H1 (cell line): ENCODE results near the gene SOWAHC. TPM values are rescaled to one million over a fixed set of nuclear protein-coding genes. Genes with fewer than 3 reads are reported as not detected.

ENCODE experiments used
- CTCF ChIA-PET: fragments of 300-600 bp; sonication (Branson Sonifier 250); formaldehyde crosslinking; loops from one replicate; lab custom pipeline; 2021; ENCODE audit not compliant: partially characterized antibody; lab: Charles Lee
- POLR2A ChIA-PET: fragments of 300-600 bp; sonication (Branson Sonifier 250); formaldehyde crosslinking; loops from one replicate; lab custom pipeline; 2021; ENCODE audit warnings: inconsistent platforms; ENCODE audit not compliant: partially characterized antibody; lab: Charles Lee
- DNase-seq, 2 experiments: peaks; one replicate each; pipeline versions ENCODE4 v3.0.0 to v3.0.0-alpha.2; 2010 to 2022; ENCODE audit warnings: low spot score in 2 of 2, low read depth in 1 of 2, mixed read lengths in 1 of 2
- FAIRE-seq: peaks from 2 replicates; lab custom pipeline; 2011; peaks lifted over from hg19 to GRCh38; lab: Jason Lieb, UNC
- H2AFZ ChIP-seq: 2 replicates; pipeline ENCODE4 v1.8.1; 2012; ENCODE audit warnings: low read length, inconsistent platforms
- H2AK5ac ChIP-seq: 2 replicates; pipeline ENCODE4 v1.6.1; 2013; ENCODE audit warnings: low read depth, low read length
- H2BK120ac ChIP-seq: replicated peaks from 2 replicates; pipeline ENCODE3; 2013; ENCODE audit warnings: low read depth, low read length, inconsistent platforms
- H2BK12ac ChIP-seq: 2 replicates; pipeline ENCODE4 v1.6.1; 2013; ENCODE audit warnings: low read depth, low read length
- H2BK15ac ChIP-seq: 2 replicates; pipeline ENCODE4 v1.6.1; 2013; ENCODE audit warnings: low read length
- H2BK20ac ChIP-seq: 2 replicates; pipeline ENCODE4 v1.6.1; 2013; ENCODE audit warnings: low read length
- H2BK5ac ChIP-seq: 2 replicates; pipeline ENCODE4 v1.6.1; 2013; ENCODE audit warnings: low read depth, low read length
- H3K14ac ChIP-seq: 2 replicates; pipeline ENCODE4 v1.6.1; 2013; ENCODE audit warnings: inconsistent platforms; ENCODE audit not compliant: insufficient read length
- H3K18ac ChIP-seq: 2 replicates; pipeline ENCODE4 v1.6.1; 2013; ENCODE audit warnings: low read length; ENCODE audit errors: extremely low read depth
- H3K23ac ChIP-seq: 2 replicates; pipeline ENCODE4 v1.6.1; 2013; ENCODE audit warnings: inconsistent platforms; ENCODE audit not compliant: insufficient read length
- H3K23me2 ChIP-seq: 2 replicates; pipeline ENCODE4 v1.6.1; 2013; ENCODE audit warnings: low read depth, low read length
- H3K27ac ChIP-seq: 2 replicates; pipeline ENCODE4 v1.6.1; 2011; ENCODE audit warnings: low read depth, low read length, inconsistent platforms
- H3K27me3 ChIP-seq, 4 experiments: replicated peaks in 1 of 4; 1 replicate in 1 of 4; 2 replicates in 3 of 4; pipeline versions ENCODE4 v1.6.1 to v1.8.1; 2011 to 2013; ENCODE audit warnings: low read length in 3 of 4, mild to moderate bottlenecking in 3 of 4, inconsistent platforms in 2 of 4, mixed read lengths in 2 of 4, moderate library complexity in 1 of 4; ENCODE audit not compliant: control insufficient read depth in 3 of 4, insufficient read depth in 3 of 4; ENCODE audit errors: extremely low read depth in 1 of 4
- H3K36me3 ChIP-seq, 4 experiments: 2 replicates each; pipeline versions ENCODE4 v1.6.1 to v1.8.1; 2011 to 2013; ENCODE audit warnings: mild to moderate bottlenecking in 4 of 4, low read length in 3 of 4, moderate library complexity in 2 of 4, control low read depth in 1 of 4, inconsistent platforms in 1 of 4; ENCODE audit not compliant: insufficient read depth in 4 of 4, control insufficient read depth in 2 of 4
- H3K4ac ChIP-seq: replicated peaks from 2 replicates; pipeline ENCODE3; 2013; ENCODE audit warnings: low read length, low read depth, mixed read lengths, inconsistent platforms; ENCODE audit not compliant: insufficient read length
- H3K4me1 ChIP-seq, 4 experiments: replicated peaks in 1 of 4; 1 replicate in 1 of 4; 2 replicates in 3 of 4; pipeline versions ENCODE4 v1.6.1 to v1.8.1; 2011 to 2013; ENCODE audit warnings: low read length in 3 of 4, inconsistent platforms in 2 of 4, mixed read lengths in 1 of 4; ENCODE audit not compliant: insufficient read depth in 4 of 4, control insufficient read depth in 3 of 4
- H3K4me2 ChIP-seq, 2 experiments: 2 replicates each; pipeline versions ENCODE4 v1.6.1 to v1.8.1; 2011 to 2013; ENCODE audit warnings: low read depth in 2 of 2, low read length in 2 of 2, control low read depth in 1 of 2, inconsistent platforms in 1 of 2, mild to moderate bottlenecking in 1 of 2; ENCODE audit not compliant: insufficient read depth in 1 of 2
- H3K4me3 ChIP-seq, 4 experiments: fragments of 200-600, 300-600 bp in 1 of 4; sonication (generic), shearing (Covaris generic), sonication (Bioruptor Twin) in 1 of 4; 2 replicates each; pipeline versions ENCODE4 v1.5.1 to v1.8.1; 2011 to 2016; ENCODE audit warnings: low read length in 4 of 4, low read depth in 3 of 4, control low read depth in 2 of 4, inconsistent platforms in 2 of 4, mild to moderate bottlenecking in 2 of 4, mixed read lengths in 1 of 4, moderate library complexity in 1 of 4; ENCODE audit not compliant: insufficient read depth in 2 of 4; ENCODE audit errors: extremely low read depth in 1 of 4
- H3K56ac ChIP-seq: replicated peaks from 2 replicates; pipeline ENCODE3; 2013; ENCODE audit warnings: low read depth, mild to moderate bottlenecking, mixed read lengths, low read length, inconsistent platforms; ENCODE audit not compliant: insufficient read length
- H3K79me1 ChIP-seq: 2 replicates; pipeline ENCODE4 v1.6.1; 2013; ENCODE audit warnings: low read depth, low read length, control low read depth
- H3K79me2 ChIP-seq, 2 experiments: 2 replicates each; pipeline versions ENCODE4 v1.6.1 to v1.8.1; 2012 to 2013; ENCODE audit warnings: low read length in 2 of 2, mild to moderate bottlenecking in 2 of 2, inconsistent platforms in 1 of 2; ENCODE audit not compliant: insufficient read depth in 2 of 2, control insufficient read depth in 1 of 2
- H3K9ac ChIP-seq, 4 experiments: replicated peaks in 1 of 4; 1 replicate in 1 of 4; 2 replicates in 3 of 4; pipeline versions ENCODE4 v1.6.1 to v1.8.1; 2011 to 2013; ENCODE audit warnings: low read depth in 3 of 4, low read length in 3 of 4, control low read depth in 2 of 4, mild to moderate bottlenecking in 2 of 4, moderate library complexity in 2 of 4, inconsistent platforms in 1 of 4; ENCODE audit errors: extremely low read depth in 1 of 4
- H3K9me3 ChIP-seq, 2 experiments: 2 replicates each; pipeline versions ENCODE4 v1.6.1 to v1.8.1; 2012 to 2013; ENCODE audit warnings: mild to moderate bottlenecking in 2 of 2, moderate library complexity in 2 of 2, control low read depth in 1 of 2, inconsistent platforms in 1 of 2, low read depth in 1 of 2, low read length in 1 of 2, mixed read lengths in 1 of 2; ENCODE audit not compliant: insufficient read depth in 2 of 2
- H4K20me1 ChIP-seq, 2 experiments: replicated peaks in 1 of 2; 2 replicates each; pipeline versions ENCODE3 to v1.8.1; 2011 to 2013; ENCODE audit warnings: inconsistent platforms in 2 of 2, low read length in 2 of 2, mild to moderate bottlenecking in 1 of 2; ENCODE audit not compliant: insufficient read depth in 2 of 2, control insufficient read depth in 1 of 2
- H4K5ac ChIP-seq: 2 replicates; pipeline ENCODE4 v1.6.1; 2013; ENCODE audit warnings: low read length, low read depth, mixed read lengths, inconsistent platforms; ENCODE audit not compliant: insufficient read length
- H4K8ac ChIP-seq: 2 replicates; pipeline ENCODE4 v1.8.0; 2013; ENCODE audit warnings: mild to moderate bottlenecking, moderate library complexity, low read length, inconsistent platforms; ENCODE audit not compliant: insufficient read depth; ENCODE audit errors: extremely low read depth
- H4K91ac ChIP-seq: replicated peaks from 2 replicates; pipeline ENCODE3; 2013; ENCODE audit warnings: low read length, mixed read lengths, inconsistent platforms; ENCODE audit not compliant: insufficient read length
- ASH2L ChIP-seq: fragments of 200-600, 300-600 bp; sonication (generic); IDR thresholded peaks from one replicate; pipeline ENCODE4 v1.7.1; 2017; ENCODE audit warnings: low read length
- BACH1 ChIP-seq: IDR thresholded peaks from 2 replicates; pipeline ENCODE4 v1.6.1; 2012; ENCODE audit warnings: low read length, improper control_type of control experiment
- CREB1 ChIP-seq: IDR thresholded peaks from 2 replicates; pipeline ENCODE4 v1.6.1; 2012; ENCODE audit warnings: inconsistent platforms
- EP300 ChIP-seq, 2 experiments: IDR thresholded peaks; 1 replicate in 1 of 2; 2 replicates in 1 of 2; pipeline ENCODE4 v1.6.1; 2011 to 2012; ENCODE audit warnings: low read depth in 2 of 2, low read length in 2 of 2, mild to moderate bottlenecking in 2 of 2, borderline replicate concordance in 1 of 2, inconsistent platforms in 1 of 2, moderate library complexity in 1 of 2
- FOSL1 ChIP-seq: IDR thresholded peaks from 2 replicates; pipeline ENCODE4 v1.6.1; 2011; ENCODE audit warnings: mild to moderate bottlenecking, low read depth, low read length, moderate library complexity; ENCODE audit not compliant: insufficient read depth
- HDAC2 ChIP-seq, 2 experiments: fragments of 300-600 bp in 1 of 2; sonication (generic) in 1 of 2; IDR thresholded peaks; 2 replicates each; pipeline ENCODE4 v1.6.1; 2011 to 2012; ENCODE audit warnings: low read depth in 2 of 2, low read length in 2 of 2, mild to moderate bottlenecking in 2 of 2, moderate library complexity in 2 of 2, borderline replicate concordance in 1 of 2, inconsistent platforms in 1 of 2
- PHF8 ChIP-seq: fragments of 200-600 bp; sonication (generic); conservative IDR thresholded peaks from 2 replicates; pipeline ENCODE4 v1.7.1; 2012; ENCODE audit warnings: low read depth, mild to moderate bottlenecking, inconsistent platforms, low read length, moderate library complexity
- POLR2A ChIP-seq, 2 experiments: IDR thresholded peaks; 1 replicate in 1 of 2; 2 replicates in 1 of 2; pipeline ENCODE4 v1.6.1; 2011; ENCODE audit warnings: low read depth in 2 of 2, low read length in 2 of 2, mild to moderate bottlenecking in 2 of 2; ENCODE audit errors: control extremely low read depth in 1 of 2
- POLR2AphosphoS5 ChIP-seq: IDR thresholded peaks from 2 replicates; pipeline ENCODE4 v1.6.1; 2011; ENCODE audit warnings: low read depth, low read length
- POU5F1 ChIP-seq: IDR thresholded peaks from 2 replicates; pipeline ENCODE4 v1.6.1; 2011; ENCODE audit warnings: low read depth, mild to moderate bottlenecking, low read length, moderate library complexity
- RBBP5 ChIP-seq: IDR thresholded peaks from 2 replicates; pipeline ENCODE4 v1.7.1; 2012; ENCODE audit warnings: low read depth, mild to moderate bottlenecking, inconsistent platforms, low read length, moderate library complexity, borderline replicate concordance
- RFX5 ChIP-seq: IDR thresholded peaks from 2 replicates; pipeline ENCODE4 v1.6.1; 2011; ENCODE audit warnings: low read depth, low read length, improper control_type of control experiment, borderline replicate concordance
- RNF2 ChIP-seq: fragments of 200-900, 300-1000 bp; sonication (generic); IDR thresholded peaks from 2 replicates; pipeline ENCODE4 v1.7.1; 2016; ENCODE audit warnings: borderline replicate concordance, low read depth, mild to moderate bottlenecking, antibody characterized with exemption, low read length; ENCODE audit not compliant: poor library complexity, severe bottlenecking; ENCODE audit errors: missing control alignments
- SP4 ChIP-seq: IDR thresholded peaks from 2 replicates; pipeline ENCODE4 v1.6.1; 2012; ENCODE audit warnings: low read length, inconsistent platforms
- polyA plus RNA-seq, 7 experiments: library from polyadenylated mRNA; depleted of rRNA in 3 of 7; stranded (reverse) in 5 of 7; unstranded in 2 of 7; fragments of >200 nt in 5 of 7; fragments of 200-250 nt in 2 of 7; gene quantifications; 1 replicate in 5 of 7; 2 replicates in 1 of 7; 4 replicates in 1 of 7; pipeline versions ENCODE4 v1.2.1 to v1.2.3, GENCODE V29; 2011 to 2013; ENCODE audit warnings: missing spikeins in 2 of 7, mixed read lengths in 2 of 7
- total RNA-seq: library from RNA; stranded (reverse); fragmentation: NEBNext Ultra II Directional; extraction: Animal tissue kit (Norgen Biotek cat#: 25700); gene quantifications from 2 replicates; pipeline ENCODE4 v1.2.1, GENCODE V29; 2021
- TF ChIP-seq, protein P1 (sequence below): IDR thresholded peaks from 2 replicates; pipeline ENCODE4 v1.6.1; 2012; ENCODE audit warnings: inconsistent platforms

The SOWAHC gene
- total and polyA plus RNA-seq, 2 of the 8 experiments (the other 6 are each of a cell fraction or from before 2014, with no cell fraction given): 3.1 to 17.8 TPM

DNA sequence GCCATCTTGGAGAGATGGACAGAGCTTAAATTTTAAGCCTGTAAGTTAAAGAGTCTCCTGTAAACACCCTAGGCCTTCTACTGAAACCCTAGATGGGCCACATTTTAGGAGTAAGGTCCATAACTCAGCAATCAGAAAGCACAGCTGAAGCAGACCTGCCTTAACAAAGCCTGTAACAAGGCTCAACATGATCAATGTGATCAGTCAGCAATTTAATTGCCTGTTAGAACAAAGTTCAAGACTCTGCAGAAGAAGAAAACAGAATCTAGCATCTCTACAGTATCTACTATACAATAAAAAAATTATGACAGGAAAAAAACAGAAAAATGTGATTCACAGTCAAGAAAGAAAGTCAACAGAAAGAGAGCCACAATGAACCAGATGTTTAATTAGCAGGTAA, 27.5 kb upstream of the SOWAHC start:
- Histone ChIP-seq H3K23me2 (no peaks in the 10 kb centered on the region; the same call in 1 of the 2 replicates), H4K20me1 (peaks cover 0 to 2% of the 10 kb centered on the region in 2 experiments), H3K14ac (no peak overlapping the region), H3K4me2 (no peak overlapping the region), H3K18ac (no peak overlapping the region), H2AK5ac (no peak overlapping the region), H3K79me2 (peaks cover 0 to 17% of the 10 kb centered on the region in 2 experiments; a peak in 2 of 4 replicates), H2BK5ac (no peak overlapping the region), H3K9me3 (no peaks in the 10 kb centered on the region), H2BK15ac (no peak overlapping the region), H2BK20ac (no peak overlapping the region), H3K4me3 (no peak overlapping the region), H3K9ac (no peak overlapping the region), H3K36me3 (peaks cover 0 to 12% (median 2%) of the 10 kb centered on the region in 4 experiments; a peak in 2 of 8 replicates), H4K5ac (no peak overlapping the region), H4K91ac (no peak overlapping the region), H3K23ac (no peak overlapping the region), H3K4me1 (no peaks in the 10 kb centered on the region), H3K27me3 (no peaks in the 10 kb centered on the region), H3K79me1 (no peaks in the 10 kb centered on the region; the same call in 1 of the 2 replicates), H2BK12ac (no peak overlapping the region), H3K56ac (no peak overlapping the region), H4K8ac (no peak overlapping the region), H3K27ac (no peak overlapping the region), H2AFZ (no peak overlapping the region), H2BK120ac (no peak overlapping the region), H3K4ac (no peak overlapping the region)
- FAIRE-seq (no peak), DNase-seq (no peak)
- POLR2A ChIA-PET: no interaction called here
- CTCF ChIA-PET: interaction anchor here (1.1 to 1.9 kb wide), 2 partner anchors 29 to 40 kb away, joined by 3 to 5 read pairs; no protein-coding TSS in a partner anchor
- TF ChIP-seq BACH1: no peak
- no peak for TF ChIP-seq ASH2L
- TF ChIP-seq POLR2A (IDR thresholded peaks at IDR 0.05; ENCODE audit: control extremely low read depth in 1 of 2, low read depth in 2 of 2, low read length in 2 of 2): no peak
- TF ChIP-seq CREB1: no peak
- no peak for TF ChIP-seq HDAC2 (IDR thresholded peaks at IDR 0.05; ENCODE audit: borderline replicate concordance in 1 of 2, low read depth in 2 of 2, low read length in 2 of 2)
- TF ChIP-seq, protein P1, sequence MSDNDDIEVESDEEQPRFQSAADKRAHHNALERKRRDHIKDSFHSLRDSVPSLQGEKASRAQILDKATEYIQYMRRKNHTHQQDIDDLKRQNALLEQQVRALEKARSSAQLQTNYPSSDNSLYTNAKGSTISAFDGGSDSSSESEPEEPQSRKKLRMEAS: no peak
- no peak for TF ChIP-seq EP300 (IDR thresholded peaks at IDR 0.05; ENCODE audit: borderline replicate concordance in 1 of 2, low read depth in 2 of 2, low read length in 2 of 2)
- no peak for TF ChIP-seq RNF2
- TF ChIP-seq POU5F1: no peak
- no peak for TF ChIP-seq FOSL1
- no peak for TF ChIP-seq SP4
- no peak for TF ChIP-seq POLR2AphosphoS5
- TF ChIP-seq RBBP5: no peak
- TF ChIP-seq PHF8: no peak
- TF ChIP-seq RFX5: no peak
